Left lung (tissue), 10 donors: ENCODE measurements around the gene CFHR2. TPM values are rescaled to one million over a fixed set of nuclear protein-coding genes. Genes with fewer than 3 reads are reported as not detected.

ENCODE experiments used
- ATAC-seq: fragments of 200-7000 bp; cut with Tn5 transposase; one replicate; pipeline ENCODE4 v1.9.1; 2020; ENCODE audit warnings: moderate library complexity
- DNase-seq, 4 donors: peaks; one replicate each; pipeline ENCODE4 v3.0.0-alpha.2; 2013 to 2020
- H3K27ac ChIP-seq, 2 donors: fragments of 200-600 bp; sonication (generic) in 1 of 2; one replicate each; pipeline versions ENCODE4 v1.5.0 to v1.8.0; 2020 to 2021
- H3K27me3 ChIP-seq, 2 donors: fragments of 200-600 bp; sonication (generic) in 1 of 2; one replicate each; pipeline versions ENCODE4 v1.5.0 to v1.8.0; 2020 to 2021
- H3K36me3 ChIP-seq, 2 donors: fragments of 200-600 bp; sonication (generic) in 1 of 2; one replicate each; pipeline versions ENCODE4 v1.5.0 to v1.8.0; 2020 to 2021
- H3K4me1 ChIP-seq, 2 donors: fragments of 200-600 bp; one replicate each; pipeline ENCODE4 v1.8.0; 2021
- H3K4me3 ChIP-seq, 2 donors: fragments of 200-600 bp; sonication (generic) in 1 of 2; one replicate each; pipeline versions ENCODE4 v1.5.0 to v1.8.0; 2020 to 2021; ENCODE audit warnings: mild to moderate bottlenecking in 1 of 2
- H3K9me3 ChIP-seq, 2 donors: fragments of 200-600 bp; sonication (generic) in 1 of 2; one replicate each; pipeline versions ENCODE4 v1.5.0 to v1.8.0; 2020 to 2021
- intact Hi-C, 2 donors: fragments of 100-400 bp; cut with DNase I; formaldehyde crosslinking; loops; one replicate each; pipeline versions ENCODE4 v1.11.2 to v1.14.2; 2022
- polyA plus RNA-seq, 6 donors: library from polyadenylated mRNA; unstranded; fragments of 120-200 nt; gene quantifications; one replicate each; pipeline ENCODE4 v1.2.1, GENCODE V29; 2013; ENCODE audit not compliant: insufficient read length in 6 of 6
- total RNA-seq, 2 donors: library from RNA; stranded (reverse); fragmentation: NEBNext Ultra II Directional; extraction: Animal tissue kit (Norgen Biotek cat#: 25700); gene quantifications; one replicate each; pipeline ENCODE4 v1.2.1, GENCODE V29; 2021
- TF ChIP-seq, protein P1 (sequence below), 2 donors: fragments of 200-600 bp; sonication (generic) in 1 of 2; IDR thresholded peaks; one replicate each; pipeline versions ENCODE4 v1.5.0 to v1.8.0; 2021; ENCODE audit warnings: antibody characterized with exemption in 2 of 2
- donor health status: DM: no; HTN: yes; CAD: no.
- donor health status: DM: no; HTN: no; CAD: no.

The CFHR2 gene
- total and polyA plus RNA-seq, 8 donors = 0.21 TPM; not detected in 7

DNA sequence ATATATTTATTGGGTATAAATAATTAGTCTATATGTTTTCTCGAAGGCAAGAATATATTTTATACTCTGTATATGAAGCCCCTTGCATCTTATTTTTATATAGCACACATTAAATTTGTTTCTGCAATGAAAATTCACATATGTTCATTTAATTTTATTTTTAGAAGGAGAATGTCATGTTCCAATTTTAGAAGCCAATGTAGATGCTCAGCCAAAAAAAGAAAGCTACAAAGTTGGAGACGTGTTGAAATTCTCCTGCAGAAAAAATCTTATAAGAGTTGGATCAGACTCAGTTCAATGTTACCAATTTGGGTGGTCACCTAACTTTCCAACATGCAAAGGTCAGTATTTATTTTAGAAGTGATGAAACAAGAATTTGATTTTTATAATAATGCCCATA lies 50.4 kb downstream of the CFHR2 start:
- H3K27ac ChIP-seq = no peak overlapping the region
- H3K27me3 ChIP-seq = no peaks in the 10 kb centered on the region
- ATAC-seq (no peak), DNase-seq (no peak)
- H3K4me3 ChIP-seq = no peak overlapping the region
- H3K9me3 ChIP-seq = no peaks in the 10 kb centered on the region
- no peaks in the 10 kb centered on the region for H3K36me3 ChIP-seq
- intact Hi-C loops = no loop called here
- TF ChIP-seq, protein P1, sequence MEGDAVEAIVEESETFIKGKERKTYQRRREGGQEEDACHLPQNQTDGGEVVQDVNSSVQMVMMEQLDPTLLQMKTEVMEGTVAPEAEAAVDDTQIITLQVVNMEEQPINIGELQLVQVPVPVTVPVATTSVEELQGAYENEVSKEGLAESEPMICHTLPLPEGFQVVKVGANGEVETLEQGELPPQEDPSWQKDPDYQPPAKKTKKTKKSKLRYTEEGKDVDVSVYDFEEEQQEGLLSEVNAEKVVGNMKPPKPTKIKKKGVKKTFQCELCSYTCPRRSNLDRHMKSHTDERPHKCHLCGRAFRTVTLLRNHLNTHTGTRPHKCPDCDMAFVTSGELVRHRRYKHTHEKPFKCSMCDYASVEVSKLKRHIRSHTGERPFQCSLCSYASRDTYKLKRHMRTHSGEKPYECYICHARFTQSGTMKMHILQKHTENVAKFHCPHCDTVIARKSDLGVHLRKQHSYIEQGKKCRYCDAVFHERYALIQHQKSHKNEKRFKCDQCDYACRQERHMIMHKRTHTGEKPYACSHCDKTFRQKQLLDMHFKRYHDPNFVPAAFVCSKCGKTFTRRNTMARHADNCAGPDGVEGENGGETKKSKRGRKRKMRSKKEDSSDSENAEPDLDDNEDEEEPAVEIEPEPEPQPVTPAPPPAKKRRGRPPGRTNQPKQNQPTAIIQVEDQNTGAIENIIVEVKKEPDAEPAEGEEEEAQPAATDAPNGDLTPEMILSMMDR (IDR thresholded peaks at IDR 0.05) = no peak
- H3K4me1 ChIP-seq = no peaks in the 10 kb centered on the region

DNA sequence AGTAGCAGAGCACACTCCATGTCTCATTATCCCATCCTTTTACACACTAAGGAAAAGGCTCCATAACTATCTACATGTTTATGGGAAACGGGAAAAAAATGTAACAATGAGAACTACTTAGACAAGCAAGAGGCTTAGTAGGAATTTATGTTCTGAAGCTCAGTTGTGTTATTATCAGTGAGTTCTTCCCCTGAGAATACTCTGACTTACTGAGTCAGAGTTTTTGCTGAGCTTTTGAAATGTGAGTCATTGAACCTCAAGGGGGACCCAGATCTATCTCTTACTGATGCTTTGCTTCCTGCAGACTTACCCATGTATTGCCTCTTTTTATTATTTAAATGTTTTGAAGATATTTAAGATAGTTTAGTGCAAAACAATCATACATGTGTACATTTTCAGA lies 53.9 kb downstream of the CFHR2 start:
- TF ChIP-seq, protein P1 (IDR thresholded peaks at IDR 0.05) = no peak
- intact Hi-C loops = no loop called here
- no peak for ATAC-seq
- Histone ChIP-seq H3K27ac (no peak overlapping the region), H3K36me3 (no peaks in the 10 kb centered on the region), H3K4me3 (no peak overlapping the region), H3K27me3 (no peaks in the 10 kb centered on the region), H3K9me3 (no peaks in the 10 kb centered on the region), H3K4me1 (no peaks in the 10 kb centered on the region)
- no peak for DNase-seq

DNA sequence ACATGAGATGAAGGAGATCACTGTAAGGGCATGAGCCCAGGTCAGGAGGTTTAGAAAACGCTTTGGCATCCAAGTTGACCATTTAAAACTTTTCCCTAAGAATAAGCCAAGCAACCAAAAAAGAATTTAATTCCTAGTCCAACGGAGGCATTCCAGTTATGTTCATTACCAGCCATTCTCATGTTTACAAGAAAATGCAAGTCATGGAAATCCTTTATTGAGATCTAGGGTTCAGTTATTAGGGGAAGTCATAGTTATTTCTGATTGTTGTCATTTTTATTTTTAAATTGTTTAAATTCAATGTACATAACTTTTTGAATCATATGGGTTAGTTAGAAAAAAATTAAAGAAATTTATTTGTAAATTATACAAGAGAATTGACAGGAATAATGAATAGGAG lies 58.3 kb downstream of the CFHR2 start:
- no peaks in the 10 kb centered on the region for H3K4me1 ChIP-seq
- intact Hi-C loops = no loop called here
- ATAC-seq = no peak
- no peak for DNase-seq
- no peaks in the 10 kb centered on the region for H3K9me3 ChIP-seq
- no peak overlapping the region for H3K27ac ChIP-seq
- H3K27me3 ChIP-seq = no peaks in the 10 kb centered on the region
- H3K36me3 ChIP-seq = no peaks in the 10 kb centered on the region
- TF ChIP-seq, protein P1 (IDR thresholded peaks at IDR 0.05) = no peak
- no peak overlapping the region for H3K4me3 ChIP-seq

DNA sequence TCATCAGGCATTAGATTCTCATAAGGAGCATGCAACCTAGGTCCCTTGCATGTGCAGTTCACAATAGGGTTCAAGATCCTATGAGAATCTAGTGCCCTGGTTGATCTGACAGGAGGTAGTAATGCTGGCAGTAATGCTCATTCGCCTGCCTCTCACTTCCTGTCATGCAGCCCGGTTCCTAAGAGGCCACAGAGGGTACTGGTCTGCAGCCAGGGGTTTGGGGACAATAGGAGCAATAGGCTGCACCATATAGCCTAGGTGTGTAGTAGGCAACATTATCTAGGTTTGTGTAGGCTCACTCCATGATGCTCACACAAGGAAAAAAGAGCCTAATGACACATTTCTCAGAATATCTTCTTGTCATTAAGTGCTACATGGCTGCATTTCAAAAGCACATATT lies 59.6 kb downstream of the CFHR2 start:
- ATAC-seq (no peak), DNase-seq (no peak)
- Histone ChIP-seq H3K36me3 (no peaks in the 10 kb centered on the region), H3K27me3 (no peaks in the 10 kb centered on the region), H3K4me1 (no peaks in the 10 kb centered on the region), H3K9me3 (no peaks in the 10 kb centered on the region), H3K4me3 (no peak overlapping the region), H3K27ac (no peak overlapping the region)
- TF ChIP-seq, protein P1 (IDR thresholded peaks at IDR 0.05) = no peak
- intact Hi-C loops = no loop called here

DNA sequence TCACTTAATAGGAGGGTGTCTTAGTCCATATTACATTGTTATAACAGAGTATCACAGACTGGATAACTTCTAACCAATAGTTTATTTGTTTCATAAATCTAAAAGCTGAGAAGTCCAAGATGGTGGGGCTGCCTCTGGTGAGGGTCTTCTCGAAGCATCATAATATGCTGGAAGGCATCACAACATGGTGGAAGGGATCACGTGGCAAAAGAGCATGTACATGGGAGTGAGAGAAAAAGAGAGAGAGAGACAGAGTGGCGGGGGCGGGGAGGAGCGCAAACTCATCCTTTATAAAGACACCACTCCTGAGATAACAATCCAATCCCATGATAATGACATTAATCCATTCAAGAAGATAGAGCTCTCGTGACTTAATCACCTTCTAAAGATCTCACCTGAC lies 65.3 kb downstream of the CFHR2 start:
- DNase-seq (no peak), ATAC-seq (no peak)
- intact Hi-C loops = no loop called here
- Histone ChIP-seq H3K27ac (no peak overlapping the region), H3K36me3 (no peaks in the 10 kb centered on the region), H3K4me1 (no peaks in the 10 kb centered on the region), H3K27me3 (no peaks in the 10 kb centered on the region), H3K9me3 (peaks cover 0 to 10% of the 10 kb centered on the region in 2 donors), H3K4me3 (no peak overlapping the region)
- TF ChIP-seq, protein P1 (IDR thresholded peaks at IDR 0.05) = no peak

Other genes with a start within 250 kb of the CFHR2 start
- gene CFHR3, start 168.9 kb upstream of the CFHR2 start, total RNA-seq = under 1 TPM; 0.17 to 0.34 TPM
- under 1 TPM; 0.13 to 0.98 (median 0.77) TPM for gene CFHR3, start 168.9 kb upstream of the CFHR2 start, polyA plus RNA-seq
- gene CFHR1, start 124.0 kb upstream of the CFHR2 start, total RNA-seq = not detected
- gene CFHR1, start 124.0 kb upstream of the CFHR2 start, polyA plus RNA-seq = 1 to 10 TPM in 5 of 6 donors, under 1 TPM in 1; 0.52 to 7.6 (median 3.6) TPM
- not detected for gene CFHR4, start 55.7 kb upstream of the CFHR2 start, total RNA-seq
- gene CFHR4, start 55.7 kb upstream of the CFHR2 start, polyA plus RNA-seq = under 1 TPM in 3 of 6 donors, not detected in 3; 0.09 to 0.43 (median 0.11) TPM
- gene CFHR5, start 33.8 kb downstream of the CFHR2 start, total RNA-seq = not detected
- not detected for gene CFHR5, start 33.8 kb downstream of the CFHR2 start, polyA plus RNA-seq
- not detected for gene F13B, start 123.5 kb downstream of the CFHR2 start, total RNA-seq
- under 1 TPM in 3 of 6 donors, not detected in 3; 0.07 to 0.10 (median 0.08) TPM for gene F13B, start 123.5 kb downstream of the CFHR2 start, polyA plus RNA-seq
- gene ASPM, start 202.9 kb downstream of the CFHR2 start, total RNA-seq = 1 to 10 TPM; 1.1 to 6.4 TPM
- 10 to 100 TPM; 14.8 to 46.2 (median 25.1) TPM for gene ASPM, start 202.9 kb downstream of the CFHR2 start, polyA plus RNA-seq